NCI-H526 treated with DMSO at 0.1 percent for 48 hours (cell line): ENCODE data around the gene OR52E6.

Experiments
- DNase-seq: peaks from one replicate; lab custom pipeline; 2025; lab: John Stamatoyannopoulos, UW

Gene OR52E6

GRCh38 chr11:5796541-5796940, 45.2 kb downstream of the OR52E6 start:
- DNase-seq: no peak

GRCh38 chr11:5791165-5791564, 50.5 kb downstream of the OR52E6 start, which contains the start of gene OR52N1:
OR52N1 (minus strand) TSS chr11:5791265; CDS start chr11:5788816, 2,449 bp downstream.
- no peak for DNase-seq
